GM23338 (cell line): Measurements from ENCODE around the gene FAM163A. TPM values are rescaled to one million over a fixed set of nuclear protein-coding genes. Genes with fewer than 3 reads are reported as not detected.

Experiments used
- ATAC-seq: fragments of 200-7000 bp; cut with Tn5 transposase; 3 replicates; pipeline ENCODE4 v1.9.1; 2020
- DNase-seq: peaks from one replicate; pipeline ENCODE4 v3.0.0-alpha.2; 2015; ENCODE audit warnings: low spot score
- H2AFZ ChIP-seq: fragments of 200-600 bp; sonication (generic); 2 replicates; pipeline ENCODE4 v1.8.0; 2016; ENCODE audit warnings: antibody characterized with exemption, mild to moderate bottlenecking, moderate library complexity
- H3F3A ChIP-seq: fragments of 200-600 bp; sonication (generic); replicated peaks from 2 replicates; pipeline ENCODE4 v1.8.0; 2017; ENCODE audit warnings: antibody characterized with exemption, mixed run types, low read depth
- H3K27ac ChIP-seq: fragments of 200-600 bp; sonication (generic); 2 replicates; pipeline ENCODE4 v1.6.1; 2016; ENCODE audit warnings: low read depth
- H3K27me3 ChIP-seq: fragments of 200-600 bp; sonication (generic); 2 replicates; pipeline ENCODE4 v1.8.0; 2016; ENCODE audit warnings: mild to moderate bottlenecking, mixed run types, moderate library complexity; ENCODE audit not compliant: insufficient read depth
- H3K36me3 ChIP-seq: fragments of 200-600 bp; sonication (generic); 2 replicates; pipeline ENCODE4 v1.8.0; 2016; ENCODE audit warnings: mild to moderate bottlenecking; ENCODE audit not compliant: insufficient read depth
- H3K4me1 ChIP-seq: fragments of 200-600 bp; sonication (generic); 2 replicates; pipeline ENCODE4 v1.8.0; 2016; ENCODE audit warnings: mild to moderate bottlenecking, moderate library complexity; ENCODE audit not compliant: insufficient read depth
- H3K4me2 ChIP-seq: fragments of 200-600 bp; sonication (generic); 2 replicates; pipeline ENCODE4 v1.7.1; 2017; ENCODE audit warnings: mixed run types
- H3K4me3 ChIP-seq: fragments of 200-600 bp; sonication (generic); 2 replicates; pipeline ENCODE4 v1.6.1; 2016; ENCODE audit warnings: mixed run types
- H3K79me2 ChIP-seq: fragments of 200-600 bp; sonication (generic); replicated peaks from 2 replicates; pipeline ENCODE4 v1.8.0; 2017; ENCODE audit warnings: mild to moderate bottlenecking; ENCODE audit not compliant: insufficient read depth
- H3K9me2 ChIP-seq: fragments of 200-600 bp; sonication (generic); 2 replicates; pipeline ENCODE4 v1.8.0; 2017; ENCODE audit not compliant: insufficient read depth
- H4K20me1 ChIP-seq: fragments of 200-600 bp; sonication (generic); replicated peaks from 2 replicates; pipeline ENCODE4 v1.8.0; 2017; ENCODE audit warnings: mild to moderate bottlenecking; ENCODE audit not compliant: insufficient read depth
- H3K27ac Mint-ChIP-seq: 2 replicates; pipeline ENCODE4 v1.8.0; 2020; ENCODE audit warnings: inconsistent platforms, mild to moderate bottlenecking, moderate library complexity, mixed read lengths
- H3K27me3 Mint-ChIP-seq: 3 replicates; pipeline ENCODE4 v1.8.0; 2022; ENCODE audit warnings: low read depth, mild to moderate bottlenecking, moderate library complexity, mixed read lengths, inconsistent platforms; ENCODE audit not compliant: insufficient read depth, poor library complexity
- H3K36me3 Mint-ChIP-seq: 3 replicates; pipeline ENCODE4 v1.8.0; 2021; ENCODE audit warnings: low read depth, mild to moderate bottlenecking, inconsistent platforms, moderate library complexity, mixed read lengths
- H3K4me1 Mint-ChIP-seq: 3 replicates; pipeline ENCODE4 v1.8.0; 2020; ENCODE audit warnings: mild to moderate bottlenecking, inconsistent platforms, mixed read lengths
- H3K4me3 Mint-ChIP-seq: 3 replicates; pipeline ENCODE4 v1.8.0; 2021; ENCODE audit warnings: moderate library complexity, mild to moderate bottlenecking, inconsistent platforms, mixed read lengths
- H3K9me3 Mint-ChIP-seq: 3 replicates; pipeline ENCODE4 v1.8.0; 2020; ENCODE audit warnings: moderate library complexity, mild to moderate bottlenecking, inconsistent platforms, mixed read lengths
- CREB1 ChIP-seq: fragments of 250-450 bp; sonication (Bioruptor Pico); IDR thresholded peaks from 2 replicates; pipeline ENCODE4 v1.5.0; 2020; ENCODE audit warnings: low read depth, mild to moderate bottlenecking, moderate library complexity
- EZH2 ChIP-seq: fragments of 200-600 bp; sonication (generic); IDR thresholded peaks from one replicate; pipeline ENCODE4 v1.8.0; 2017; ENCODE audit warnings: antibody characterized with exemption, mild to moderate bottlenecking, low read depth; ENCODE audit not compliant: unreplicated experiment
- EZH2phosphoT487 ChIP-seq: fragments of 200-600 bp; sonication (generic); IDR thresholded peaks from one replicate; pipeline ENCODE4 v1.8.1; 2018; ENCODE audit warnings: antibody characterized with exemption; ENCODE audit not compliant: unreplicated experiment
- JUNB ChIP-seq: IDR thresholded peaks from one replicate; pipeline ENCODE4 v1.6.1; 2016; ENCODE audit warnings: antibody characterized with exemption; ENCODE audit not compliant: unreplicated experiment
- NANOG ChIP-seq: IDR thresholded peaks from 2 replicates; pipeline ENCODE4 v1.6.1; 2016; ENCODE audit warnings: antibody characterized with exemption, borderline replicate concordance
- POLR2AphosphoS5 ChIP-seq: IDR thresholded peaks from 2 replicates; pipeline ENCODE4 v1.6.1; 2016; ENCODE audit warnings: antibody characterized with exemption, low read depth
- STAT1 ChIP-seq: IDR thresholded peaks from one replicate; pipeline ENCODE4 v1.6.1; 2016; ENCODE audit warnings: antibody characterized with exemption; ENCODE audit not compliant: unreplicated experiment
- ZNF114 ChIP-seq: fragments of 250-450 bp; sonication (Bioruptor Pico); IDR thresholded peaks from 2 replicates; pipeline ENCODE4 v1.5.0; 2020; ENCODE audit warnings: mild to moderate bottlenecking, moderate library complexity
- ZNF331 ChIP-seq: fragments of 250-450 bp; sonication (Bioruptor Pico); IDR thresholded peaks from 2 replicates; pipeline ENCODE4 v1.5.0; 2020; ENCODE audit warnings: low read depth, mild to moderate bottlenecking, moderate library complexity
- polyA plus RNA-seq: library from polyadenylated mRNA; unstranded; fragments of >200 nt; fragmentation: Nextera tagmentation; extraction: Ambion mirVana; gene quantifications from 2 replicates; pipeline ENCODE4 v1.2.1, GENCODE V29; 2016
- total RNA-seq: library from RNA; depleted of rRNA; stranded (reverse); fragments of >200 nt; shearing (Covaris generic); gene quantifications from 2 replicates; pipeline ENCODE4 v1.2.3, GENCODE V29; 2014
- TF ChIP-seq, protein P1 (sequence below): IDR thresholded peaks from 2 replicates; pipeline ENCODE4 v1.6.1; 2016; ENCODE audit warnings: antibody characterized with exemption
- TF ChIP-seq, protein P2 (sequence below), 2 experiments: fragments of 200-600 bp in 1 of 2; sonication (generic) in 1 of 2; conservative IDR thresholded peaks; 2 replicates each; pipeline versions ENCODE4 v1.5.1 to v1.6.1; 2016 to 2017; ENCODE audit warnings: antibody characterized with exemption in 2 of 2, low read depth in 2 of 2, mild to moderate bottlenecking in 2 of 2, moderate library complexity in 1 of 2
- TF ChIP-seq, protein P3 (sequence below): fragments of 250-450 bp; sonication (Bioruptor Pico); IDR thresholded peaks from 2 replicates; pipeline ENCODE4 v1.5.0; 2020; ENCODE audit warnings: mild to moderate bottlenecking, moderate library complexity

The FAM163A gene
- total and polyA plus RNA-seq, 2 experiments from 2014 or later, result not detected

DNA sequence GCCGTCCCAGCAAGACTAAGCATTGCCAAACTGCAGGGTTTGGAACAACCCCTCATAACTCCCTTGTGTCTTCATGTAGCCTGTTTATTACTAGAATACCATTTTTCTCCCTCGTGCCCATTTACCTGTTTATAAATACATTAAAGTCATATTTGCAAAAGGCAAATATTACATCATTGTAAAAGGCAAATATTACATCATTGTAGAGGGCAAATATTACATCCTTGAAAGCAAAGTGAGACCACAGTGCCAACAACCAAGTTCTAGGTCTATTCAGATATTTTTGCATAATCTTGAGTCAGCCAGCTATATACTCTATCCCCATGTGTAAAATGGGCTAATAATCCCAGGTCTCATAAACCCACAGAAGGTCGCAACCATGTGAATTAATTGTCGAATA lies 11.4 kb upstream of the FAM163A start:
- Mint-ChIP-seq H3K9me3 (no peaks in the 10 kb centered on the region), H3K4me1 (peaks cover 3% of the 10 kb centered on the region; the same call in 1 of the 3 replicates), H3K36me3 (no peaks in the 10 kb centered on the region), H3K27ac (no peak overlapping the region), H3K4me3 (no peak overlapping the region), H3K27me3 (peaks cover 6% of the 10 kb centered on the region)
- Histone ChIP-seq H3K36me3 (no peaks in the 10 kb centered on the region), H3K27ac (no peak overlapping the region), H3K4me2 (no peak overlapping the region), H3K27me3 (no peaks in the 10 kb centered on the region), H3K9me2 (no peaks in the 10 kb centered on the region), H3F3A (no peaks in the 10 kb centered on the region), H2AFZ (no peak overlapping the region), H4K20me1 (no peaks in the 10 kb centered on the region), H3K4me3 (no peak overlapping the region), H3K79me2 (no peaks in the 10 kb centered on the region), H3K4me1 (peaks cover 4% of the 10 kb centered on the region; the same call in 1 of the 2 replicates)
- DNase-seq (no peak), ATAC-seq (no peak)
- no peak for TF ChIP-seq EZH2

DNA sequence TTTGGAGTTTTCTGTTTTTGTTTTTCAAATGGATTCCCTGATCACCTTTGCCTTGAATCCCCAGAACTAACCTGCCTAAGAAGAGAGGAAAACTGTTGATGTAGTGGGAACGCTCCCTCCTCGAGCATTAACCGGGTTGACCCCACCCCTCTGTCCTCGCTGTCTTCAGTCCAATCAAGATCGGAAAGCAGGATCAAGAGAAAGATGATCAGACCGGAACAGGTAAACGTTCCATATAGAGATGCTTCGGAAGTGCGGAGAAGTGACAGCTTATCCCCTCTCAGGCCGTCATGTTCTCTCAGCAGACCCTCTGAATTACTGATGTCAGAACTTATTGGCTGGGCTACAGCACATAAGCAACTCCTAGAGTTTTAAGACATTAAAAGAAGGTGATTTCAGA lies 800 bp upstream of the FAM163A start:
- Histone ChIP-seq H4K20me1 (no peaks in the 10 kb centered on the region), H3K4me1 (peaks cover 10% of the 10 kb centered on the region; the same call in 1 of the 2 replicates), H3K27ac (no peak overlapping the region), H3K27me3 (peaks cover 85% of the 10 kb centered on the region), H3K9me2 (no peaks in the 10 kb centered on the region), H3K36me3 (no peaks in the 10 kb centered on the region), H3K4me3 (peak overlapping the region; percentile 72), H3K79me2 (no peaks in the 10 kb centered on the region), H2AFZ (peak overlapping the region; percentile 99), H3K4me2 (peak overlapping the region; percentile 90), H3F3A (peaks cover 4% of the 10 kb centered on the region; the same call in 1 of the 2 replicates)
- ATAC-seq (no peak), DNase-seq (no peak)
- H3K36me3 Mint-ChIP-seq, result no peaks in the 10 kb centered on the region
- peaks cover 62% of the 10 kb centered on the region for H3K27me3 Mint-ChIP-seq
- no peaks in the 10 kb centered on the region for H3K9me3 Mint-ChIP-seq
- peak overlapping the region; percentile 73 for H3K4me3 Mint-ChIP-seq
- H3K4me1 Mint-ChIP-seq, result peaks cover 18% of the 10 kb centered on the region
- no peak overlapping the region for H3K27ac Mint-ChIP-seq
- TF ChIP-seq ZNF331 (CRISPR knock-in tag) (no peak), CREB1 (CRISPR knock-in tag) (no peak), STAT1 (no peak), POLR2AphosphoS5 (no peak), EZH2phosphoT487 (peak; percentile 14), JUNB (no peak), NANOG (no peak), ZNF114 (CRISPR knock-in tag) (no peak)
- TF ChIP-seq, protein P1, sequence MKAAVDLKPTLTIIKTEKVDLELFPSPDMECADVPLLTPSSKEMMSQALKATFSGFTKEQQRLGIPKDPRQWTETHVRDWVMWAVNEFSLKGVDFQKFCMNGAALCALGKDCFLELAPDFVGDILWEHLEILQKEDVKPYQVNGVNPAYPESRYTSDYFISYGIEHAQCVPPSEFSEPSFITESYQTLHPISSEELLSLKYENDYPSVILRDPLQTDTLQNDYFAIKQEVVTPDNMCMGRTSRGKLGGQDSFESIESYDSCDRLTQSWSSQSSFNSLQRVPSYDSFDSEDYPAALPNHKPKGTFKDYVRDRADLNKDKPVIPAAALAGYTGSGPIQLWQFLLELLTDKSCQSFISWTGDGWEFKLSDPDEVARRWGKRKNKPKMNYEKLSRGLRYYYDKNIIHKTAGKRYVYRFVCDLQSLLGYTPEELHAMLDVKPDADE, result no peak
- TF ChIP-seq, protein P2, sequence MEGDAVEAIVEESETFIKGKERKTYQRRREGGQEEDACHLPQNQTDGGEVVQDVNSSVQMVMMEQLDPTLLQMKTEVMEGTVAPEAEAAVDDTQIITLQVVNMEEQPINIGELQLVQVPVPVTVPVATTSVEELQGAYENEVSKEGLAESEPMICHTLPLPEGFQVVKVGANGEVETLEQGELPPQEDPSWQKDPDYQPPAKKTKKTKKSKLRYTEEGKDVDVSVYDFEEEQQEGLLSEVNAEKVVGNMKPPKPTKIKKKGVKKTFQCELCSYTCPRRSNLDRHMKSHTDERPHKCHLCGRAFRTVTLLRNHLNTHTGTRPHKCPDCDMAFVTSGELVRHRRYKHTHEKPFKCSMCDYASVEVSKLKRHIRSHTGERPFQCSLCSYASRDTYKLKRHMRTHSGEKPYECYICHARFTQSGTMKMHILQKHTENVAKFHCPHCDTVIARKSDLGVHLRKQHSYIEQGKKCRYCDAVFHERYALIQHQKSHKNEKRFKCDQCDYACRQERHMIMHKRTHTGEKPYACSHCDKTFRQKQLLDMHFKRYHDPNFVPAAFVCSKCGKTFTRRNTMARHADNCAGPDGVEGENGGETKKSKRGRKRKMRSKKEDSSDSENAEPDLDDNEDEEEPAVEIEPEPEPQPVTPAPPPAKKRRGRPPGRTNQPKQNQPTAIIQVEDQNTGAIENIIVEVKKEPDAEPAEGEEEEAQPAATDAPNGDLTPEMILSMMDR (conservative IDR thresholded peaks at IDR 0.05; ENCODE audit: low read depth in 2 of 2), result no peak
- TF ChIP-seq, protein P3, sequence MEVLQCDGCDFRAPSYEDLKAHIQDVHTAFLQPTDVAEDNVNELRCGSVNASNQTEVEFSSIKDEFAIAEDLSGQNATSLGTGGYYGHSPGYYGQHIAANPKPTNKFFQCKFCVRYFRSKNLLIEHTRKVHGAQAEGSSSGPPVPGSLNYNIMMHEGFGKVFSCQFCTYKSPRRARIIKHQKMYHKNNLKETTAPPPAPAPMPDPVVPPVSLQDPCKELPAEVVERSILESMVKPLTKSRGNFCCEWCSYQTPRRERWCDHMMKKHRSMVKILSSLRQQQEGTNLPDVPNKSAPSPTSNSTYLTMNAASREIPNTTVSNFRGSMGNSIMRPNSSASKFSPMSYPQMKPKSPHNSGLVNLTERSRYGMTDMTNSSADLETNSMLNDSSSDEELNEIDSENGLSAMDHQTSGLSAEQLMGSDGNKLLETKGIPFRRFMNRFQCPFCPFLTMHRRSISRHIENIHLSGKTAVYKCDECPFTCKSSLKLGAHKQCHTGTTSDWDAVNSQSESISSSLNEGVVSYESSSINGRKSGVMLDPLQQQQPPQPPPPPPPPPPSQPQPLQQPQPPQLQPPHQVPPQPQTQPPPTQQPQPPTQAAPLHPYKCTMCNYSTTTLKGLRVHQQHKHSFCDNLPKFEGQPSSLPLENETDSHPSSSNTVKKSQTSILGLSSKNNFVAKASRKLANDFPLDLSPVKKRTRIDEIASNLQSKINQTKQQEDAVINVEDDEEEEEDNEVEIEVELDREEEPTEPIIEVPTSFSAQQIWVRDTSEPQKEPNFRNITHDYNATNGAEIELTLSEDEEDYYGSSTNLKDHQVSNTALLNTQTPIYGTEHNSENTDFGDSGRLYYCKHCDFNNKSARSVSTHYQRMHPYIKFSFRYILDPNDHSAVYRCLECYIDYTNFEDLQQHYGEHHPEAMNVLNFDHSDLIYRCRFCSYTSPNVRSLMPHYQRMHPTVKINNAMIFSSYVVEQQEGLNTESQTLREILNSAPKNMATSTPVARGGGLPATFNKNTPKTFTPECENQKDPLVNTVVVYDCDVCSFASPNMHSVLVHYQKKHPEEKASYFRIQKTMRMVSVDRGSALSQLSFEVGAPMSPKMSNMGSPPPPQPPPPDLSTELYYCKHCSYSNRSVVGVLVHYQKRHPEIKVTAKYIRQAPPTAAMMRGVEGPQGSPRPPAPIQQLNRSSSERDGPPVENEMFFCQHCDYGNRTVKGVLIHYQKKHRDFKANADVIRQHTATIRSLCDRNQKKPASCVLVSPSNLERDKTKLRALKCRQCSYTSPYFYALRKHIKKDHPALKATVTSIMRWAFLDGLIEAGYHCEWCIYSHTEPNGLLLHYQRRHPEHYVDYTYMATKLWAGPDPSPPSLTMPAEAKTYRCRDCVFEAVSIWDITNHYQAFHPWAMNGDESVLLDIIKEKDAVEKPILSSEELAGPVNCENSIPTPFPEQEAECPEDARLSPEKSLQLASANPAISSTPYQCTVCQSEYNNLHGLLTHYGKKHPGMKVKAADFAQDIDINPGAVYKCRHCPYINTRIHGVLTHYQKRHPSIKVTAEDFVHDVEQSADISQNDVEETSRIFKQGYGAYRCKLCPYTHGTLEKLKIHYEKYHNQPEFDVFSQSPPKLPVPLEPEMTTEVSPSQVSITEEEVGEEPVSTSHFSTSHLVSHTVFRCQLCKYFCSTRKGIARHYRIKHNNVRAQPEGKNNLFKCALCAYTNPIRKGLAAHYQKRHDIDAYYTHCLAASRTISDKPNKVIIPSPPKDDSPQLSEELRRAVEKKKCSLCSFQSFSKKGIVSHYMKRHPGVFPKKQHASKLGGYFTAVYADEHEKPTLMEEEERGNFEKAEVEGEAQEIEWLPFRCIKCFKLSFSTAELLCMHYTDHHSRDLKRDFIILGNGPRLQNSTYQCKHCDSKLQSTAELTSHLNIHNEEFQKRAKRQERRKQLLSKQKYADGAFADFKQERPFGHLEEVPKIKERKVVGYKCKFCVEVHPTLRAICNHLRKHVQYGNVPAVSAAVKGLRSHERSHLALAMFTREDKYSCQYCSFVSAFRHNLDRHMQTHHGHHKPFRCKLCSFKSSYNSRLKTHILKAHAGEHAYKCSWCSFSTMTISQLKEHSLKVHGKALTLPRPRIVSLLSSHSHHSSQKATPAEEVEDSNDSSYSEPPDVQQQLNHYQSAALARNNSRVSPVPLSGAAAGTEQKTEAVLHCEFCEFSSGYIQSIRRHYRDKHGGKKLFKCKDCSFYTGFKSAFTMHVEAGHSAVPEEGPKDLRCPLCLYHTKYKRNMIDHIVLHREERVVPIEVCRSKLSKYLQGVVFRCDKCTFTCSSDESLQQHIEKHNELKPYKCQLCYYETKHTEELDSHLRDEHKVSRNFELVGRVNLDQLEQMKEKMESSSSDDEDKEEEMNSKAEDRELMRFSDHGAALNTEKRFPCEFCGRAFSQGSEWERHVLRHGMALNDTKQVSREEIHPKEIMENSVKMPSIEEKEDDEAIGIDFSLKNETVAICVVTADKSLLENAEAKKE, result no peak
